Naive thymus-derived CD4-positive, alpha-beta T cell (primary cell): ENCODE measurements around the gene ATG13. TPM values are rescaled to one million over a fixed set of nuclear protein-coding genes. Genes with fewer than 3 reads are reported as not detected.

ENCODE experiments used
- ATAC-seq: fragments of 150-1000 bp; cut with Tn5 transposase; 2 replicates; pipeline ENCODE4 v1.10.0; 2021; ENCODE audit warnings: mild to moderate bottlenecking, moderate library complexity
- CTCF ChIA-PET: fragments of 350-600 bp; sonication (Branson Sonifier 250); formaldehyde crosslinking; loops from one replicate; lab custom pipeline; 2021; ENCODE audit warnings: antibody characterized with exemption; lab: Charles Lee
- POLR2A ChIA-PET: fragments of 350-600 bp; sonication (Branson Sonifier 250); formaldehyde crosslinking; loops from one replicate; lab custom pipeline; 2021; ENCODE audit warnings: antibody characterized with exemption, inconsistent platforms; lab: Charles Lee
- DNase-seq, 9 donors: peaks; one replicate each; pipeline versions ENCODE4 v3.0.0 to v3.0.0-alpha.2; 2020 to 2022; ENCODE audit warnings: mixed read lengths in 1 of 9
- H3K27ac ChIP-seq: one replicate; pipeline ENCODE4 v1.7.0; 2013; ENCODE audit warnings: mild to moderate bottlenecking, low read depth, low read length, moderate library complexity
- H3K27me3 ChIP-seq, 2 donors: one replicate each; pipeline ENCODE4 v1.7.0; 2013; ENCODE audit warnings: low read length in 2 of 2, mild to moderate bottlenecking in 2 of 2, moderate library complexity in 2 of 2; ENCODE audit not compliant: control insufficient read depth in 2 of 2, insufficient read depth in 2 of 2
- H3K36me3 ChIP-seq, 3 experiments: 1 replicate in 2 of 3; 2 replicates in 1 of 3; pipeline ENCODE4 v1.7.0; 2013; ENCODE audit warnings: low read length in 3 of 3, mild to moderate bottlenecking in 3 of 3, moderate library complexity in 1 of 3; ENCODE audit not compliant: insufficient read depth in 3 of 3, control insufficient read depth in 2 of 3
- H3K4me1 ChIP-seq, 2 donors: one replicate each; pipeline ENCODE4 v1.7.0; 2013; ENCODE audit warnings: low read length in 2 of 2, mild to moderate bottlenecking in 2 of 2, moderate library complexity in 1 of 2; ENCODE audit not compliant: control insufficient read depth in 2 of 2, insufficient read depth in 2 of 2
- H3K4me3 ChIP-seq: 2 replicates; pipeline ENCODE4 v1.7.0; 2013; ENCODE audit warnings: mild to moderate bottlenecking, low read length
- H3K9me3 ChIP-seq, 3 experiments: 1 replicate in 2 of 3; 2 replicates in 1 of 3; pipeline ENCODE4 v1.7.0; 2013; ENCODE audit warnings: low read length in 3 of 3; ENCODE audit not compliant: control insufficient read depth in 2 of 3
- H3K27ac Mint-ChIP-seq, 9 donors: one replicate each; pipeline ENCODE4 v1.8.0; 2020 to 2022; ENCODE audit warnings: mixed read lengths in 9 of 9, mild to moderate bottlenecking in 8 of 9, moderate library complexity in 5 of 9, inconsistent platforms in 2 of 9
- H3K27me3 Mint-ChIP-seq, 5 donors: one replicate each; pipeline ENCODE4 v1.8.0; 2021 to 2022; ENCODE audit warnings: mixed read lengths in 5 of 5, mild to moderate bottlenecking in 1 of 5
- H3K36me3 Mint-ChIP-seq, 5 donors: one replicate each; pipeline ENCODE4 v1.8.0; 2020 to 2022; ENCODE audit warnings: mixed read lengths in 5 of 5, mild to moderate bottlenecking in 3 of 5, inconsistent platforms in 1 of 5
- H3K4me1 Mint-ChIP-seq, 7 donors: one replicate each; pipeline ENCODE4 v1.8.0; 2020 to 2022; ENCODE audit warnings: mixed read lengths in 7 of 7, mild to moderate bottlenecking in 3 of 7, inconsistent platforms in 1 of 7
- H3K4me3 Mint-ChIP-seq, 10 donors: one replicate each; pipeline ENCODE4 v1.8.0; 2020 to 2022; ENCODE audit warnings: mild to moderate bottlenecking in 10 of 10, mixed read lengths in 10 of 10, moderate library complexity in 6 of 10, inconsistent platforms in 2 of 10
- H3K9me3 Mint-ChIP-seq, 11 donors: one replicate each; pipeline ENCODE4 v1.8.0; 2020 to 2022; ENCODE audit warnings: mixed read lengths in 11 of 11, mild to moderate bottlenecking in 4 of 11, inconsistent platforms in 1 of 11, moderate library complexity in 1 of 11
- intact Hi-C, 2 donors: fragments of 100-400 bp; cut with micrococcal nuclease; formaldehyde crosslinking; loops; one replicate each; pipeline ENCODE4 v1.15.1; 2023
- polyA plus RNA-seq, 2 donors: library from polyadenylated mRNA; unstranded; fragments of 300-500 nt; fragmentation: Illumina TruSeq; gene quantifications; one replicate each; pipeline ENCODE4 v1.2.3, GENCODE V29; 2021
- total RNA-seq, 6 experiments: library from RNA in 5 of 6; stranded (reverse) in 5 of 6; gene quantifications; 1 replicate in 5 of 6; 2 replicates in 1 of 6; pipeline ENCODE4 v1.2.3 and lab custom pipeline; 2021 to 2026

The ATG13 gene
- total and polyA plus RNA-seq, 7 experiments from 2014 or later, result 70.0 to 114 (median 89.7) TPM

DNA sequence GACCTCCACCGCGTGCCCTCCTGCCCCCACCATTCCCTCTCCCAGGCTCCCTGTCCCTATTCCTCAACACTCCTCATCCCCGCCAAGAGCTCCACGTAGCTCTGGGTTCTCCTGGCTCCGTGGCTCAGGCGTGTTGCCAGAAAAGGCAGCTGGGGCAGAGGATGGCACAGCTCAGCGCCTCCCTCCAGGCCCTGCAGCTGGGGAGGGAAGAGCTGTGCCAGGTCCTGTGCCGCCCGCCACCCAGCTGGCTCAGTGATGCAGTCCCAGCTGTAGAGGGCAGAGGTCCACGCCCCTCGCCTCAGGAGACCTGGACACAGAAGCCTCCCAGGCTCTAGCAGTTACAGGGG is 78.8 kb downstream of the ATG13 start:
- peaks cover 0 to 2% (median 0%) of the 10 kb centered on the region in 11 donors for H3K9me3 Mint-ChIP-seq
- peaks cover 0 to 31% (median 8%) of the 10 kb centered on the region in 5 donors for H3K36me3 Mint-ChIP-seq
- intact Hi-C loops, result loop anchor here in 1 of 2 donors (5.0 kb wide), 1 partner anchor 859 kb away; no protein-coding TSS in a partner anchor
- ATAC-seq (no peak), DNase-seq (no peak)
- Histone ChIP-seq H3K27ac (no peak overlapping the region), H3K9me3 (no peaks in the 10 kb centered on the region), H3K4me3 (no peak overlapping the region), H3K4me1 (peaks cover 20 to 25% of the 10 kb centered on the region in 2 donors), H3K36me3 (peaks cover 22 to 55% (median 25%) of the 10 kb centered on the region in 3 experiments), H3K27me3 (no peaks in the 10 kb centered on the region)
- ChIA-PET CTCF (interaction anchor here (1.1 kb wide), 1 partner anchor 79 kb away, joined by 3 read pairs; the partner anchor contains the start of genes ATG13 and HARBI1), POLR2A (interaction anchor here (1.1 to 12.4 kb wide), 2 partner anchors 21 to 78 kb away, joined by 3 to 135 read pairs; no protein-coding TSS in a partner anchor)
- H3K4me3 Mint-ChIP-seq, result peak overlapping the region in 1 of 10 donors; percentile 37
- peak overlapping the region in 2 of 9 donors; percentile 32 to 55 for H3K27ac Mint-ChIP-seq
- H3K4me1 Mint-ChIP-seq, result peaks cover 30 to 58% (median 35%) of the 10 kb centered on the region in 7 donors
- H3K27me3 Mint-ChIP-seq, result peaks cover 0 to 5% (median 0%) of the 10 kb centered on the region in 5 donors

DNA sequence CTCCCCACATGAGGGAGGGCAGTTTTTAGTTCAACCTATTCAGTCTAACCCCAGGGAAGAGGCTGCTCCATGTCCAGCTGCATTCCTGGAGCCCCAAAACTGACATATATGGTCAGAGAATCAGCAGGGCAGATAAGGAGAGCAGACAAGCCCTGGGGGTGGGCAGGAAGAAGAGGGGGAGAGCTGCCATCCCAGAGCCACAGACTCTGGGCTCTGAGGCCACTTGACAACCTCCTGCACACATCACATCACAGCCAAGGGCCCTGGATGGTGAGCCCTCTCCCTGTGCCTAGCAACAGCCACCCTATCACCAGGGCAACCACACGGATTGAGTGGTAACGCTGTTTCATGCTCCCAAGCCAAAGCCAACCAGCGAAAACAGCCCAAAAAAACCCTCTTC is 80.0 kb downstream of the ATG13 start:
- ChIA-PET POLR2A (interaction anchor here (0.6 to 12.4 kb wide), 6 partner anchors 11 to 1164 kb away, joined by 3 to 135 read pairs (median 3); partner anchors contain the start of gene PEX16), CTCF (interaction anchor here (1.0 to 1.1 kb wide), 2 partner anchors 19 to 80 kb away, joined by 3 read pairs; partner anchors contain the start of genes ATG13 and HARBI1)
- DNase-seq, result no peak
- peak overlapping the region in 7 of 10 donors; percentile 3 to 91 (median 56) for H3K4me3 Mint-ChIP-seq
- Histone ChIP-seq H3K36me3 (peaks cover 15 to 47% (median 28%) of the 10 kb centered on the region in 3 experiments), H3K27ac (no peak overlapping the region), H3K4me3 (no peak overlapping the region), H3K4me1 (peaks cover 27 to 35% of the 10 kb centered on the region in 2 donors), H3K27me3 (no peaks in the 10 kb centered on the region), H3K9me3 (no peaks in the 10 kb centered on the region)
- peak overlapping the region in 5 of 9 donors; percentile 35 to 81 (median 76) for H3K27ac Mint-ChIP-seq
- peaks cover 0 to 28% (median 8%) of the 10 kb centered on the region in 5 donors for H3K36me3 Mint-ChIP-seq
- H3K4me1 Mint-ChIP-seq, result peaks cover 38 to 69% (median 43%) of the 10 kb centered on the region in 7 donors
- ATAC-seq, result no peak
- H3K9me3 Mint-ChIP-seq, result peaks cover 0 to 2% (median 0%) of the 10 kb centered on the region in 11 donors
- H3K27me3 Mint-ChIP-seq, result peaks cover 0 to 5% (median 0%) of the 10 kb centered on the region in 5 donors
- intact Hi-C loops, result loop anchor here in 1 of 2 donors (5.0 kb wide), 1 partner anchor 860 kb away; no protein-coding TSS in a partner anchor

DNA sequence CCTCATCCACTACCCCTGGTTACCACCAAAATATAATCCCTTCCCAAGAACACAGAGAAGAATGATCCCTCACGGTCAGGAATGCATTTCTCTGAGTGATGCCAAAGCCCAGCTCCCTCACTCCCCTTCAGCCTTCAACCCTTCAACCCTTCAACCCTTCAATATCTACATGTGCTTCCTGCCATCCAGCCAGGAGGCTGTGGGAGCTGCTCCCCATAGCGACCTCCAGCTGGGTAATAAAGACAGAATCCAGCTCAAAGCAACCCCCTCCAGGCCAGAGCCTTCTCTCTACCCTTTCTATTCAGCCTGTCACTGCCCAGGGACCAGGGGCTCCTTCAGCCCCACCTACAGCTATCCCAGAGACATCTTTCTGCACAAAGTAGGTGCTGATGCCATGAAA is 80.4 kb downstream of the ATG13 start:
- intact Hi-C loops, result loop anchor here in 1 of 2 donors (5.0 kb wide), 1 partner anchor 860 kb away; no protein-coding TSS in a partner anchor
- peaks cover 15 to 48% (median 32%) of the 10 kb centered on the region in 3 experiments for H3K36me3 ChIP-seq

DNA sequence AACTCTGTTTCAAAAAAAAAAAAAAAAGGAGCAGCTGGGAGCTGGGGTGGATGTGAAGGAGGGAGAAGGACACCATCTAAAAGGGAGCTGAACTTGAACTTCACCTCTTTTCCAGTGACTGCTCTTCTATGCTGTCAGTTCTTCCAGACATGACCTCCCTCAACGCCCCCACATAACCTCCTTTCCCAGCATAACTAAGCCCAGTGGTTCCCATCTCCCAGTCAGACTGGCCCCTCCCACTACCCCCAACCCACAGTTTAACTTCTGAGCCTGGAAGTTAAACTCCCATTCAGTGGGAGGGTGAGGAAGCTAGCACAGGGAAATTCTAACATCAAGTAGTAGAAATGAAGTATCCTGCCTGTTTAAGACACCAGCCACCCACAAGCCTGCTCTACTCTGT is 81.2 kb downstream of the ATG13 start:
- DNase-seq (no peak), ATAC-seq (no peak)
- peaks cover 33 to 38% of the 10 kb centered on the region in 2 donors for H3K4me1 ChIP-seq
- Mint-ChIP-seq H3K4me1 (peaks cover 48 to 82% (median 56%) of the 10 kb centered on the region in 7 donors), H3K9me3 (peaks cover 0 to 2% (median 0%) of the 10 kb centered on the region in 11 donors), H3K27me3 (peaks cover 0 to 5% (median 0%) of the 10 kb centered on the region in 5 donors), H3K4me3 (peak overlapping the region; percentile 91 to 100 (median 99)), H3K36me3 (peaks cover 4 to 40% (median 12%) of the 10 kb centered on the region in 5 donors), H3K27ac (peak overlapping the region; percentile 10 to 85 (median 60))
- no peak overlapping the region for H3K4me3 ChIP-seq
- POLR2A ChIA-PET, result interaction anchor here (0.6 to 12.4 kb wide), 4 partner anchors 15 to 113 kb away, joined by 3 to 135 read pairs (median 3); no protein-coding TSS in a partner anchor
- no peaks in the 10 kb centered on the region for H3K27me3 ChIP-seq
- no peaks in the 10 kb centered on the region for H3K9me3 ChIP-seq
- CTCF ChIA-PET, result interaction anchor here (0.7 to 4.3 kb wide), 3 partner anchors 15 to 28 kb away, joined by 3 to 20 read pairs (median 4); no protein-coding TSS in a partner anchor
- H3K27ac ChIP-seq, result peak overlapping the region; percentile 34
- peaks cover 15 to 50% (median 35%) of the 10 kb centered on the region in 3 experiments for H3K36me3 ChIP-seq
- intact Hi-C loops, result loop anchor here in 1 of 2 donors (5.0 kb wide), 1 partner anchor 861 kb away; no protein-coding TSS in a partner anchor

More for the DNA sequence above, 80.4 kb downstream of the ATG13 start:
- DNase-seq (no peak), ATAC-seq (no peak)
- ChIA-PET CTCF (interaction anchor here (1.0 kb wide), 1 partner anchor 19 kb away, joined by 3 read pairs; no protein-coding TSS in a partner anchor), POLR2A (interaction anchor here (0.6 to 12.4 kb wide), 5 partner anchors 13 to 780 kb away, joined by 3 to 135 read pairs (median 3); partner anchors contain the start of gene PEX16)
- H3K4me1 ChIP-seq, result peaks cover 31 to 38% of the 10 kb centered on the region in 2 donors
- no peak overlapping the region for H3K4me3 ChIP-seq
- no peaks in the 10 kb centered on the region for H3K9me3 ChIP-seq
- H3K27ac ChIP-seq, result no peak overlapping the region
- peaks cover 0 to 32% (median 8%) of the 10 kb centered on the region in 5 donors for H3K36me3 Mint-ChIP-seq
- peak overlapping the region in 8 of 9 donors; percentile 35 to 81 (median 71) for H3K27ac Mint-ChIP-seq
- H3K4me3 Mint-ChIP-seq, result peak overlapping the region in 8 of 10 donors; percentile 3 to 100 (median 62)
- H3K9me3 Mint-ChIP-seq, result peaks cover 0 to 2% (median 0%) of the 10 kb centered on the region in 11 donors
- H3K27me3 ChIP-seq, result no peaks in the 10 kb centered on the region
- peaks cover 42 to 73% (median 47%) of the 10 kb centered on the region in 7 donors for H3K4me1 Mint-ChIP-seq
- H3K27me3 Mint-ChIP-seq, result peaks cover 0 to 5% (median 0%) of the 10 kb centered on the region in 5 donors

DNA sequence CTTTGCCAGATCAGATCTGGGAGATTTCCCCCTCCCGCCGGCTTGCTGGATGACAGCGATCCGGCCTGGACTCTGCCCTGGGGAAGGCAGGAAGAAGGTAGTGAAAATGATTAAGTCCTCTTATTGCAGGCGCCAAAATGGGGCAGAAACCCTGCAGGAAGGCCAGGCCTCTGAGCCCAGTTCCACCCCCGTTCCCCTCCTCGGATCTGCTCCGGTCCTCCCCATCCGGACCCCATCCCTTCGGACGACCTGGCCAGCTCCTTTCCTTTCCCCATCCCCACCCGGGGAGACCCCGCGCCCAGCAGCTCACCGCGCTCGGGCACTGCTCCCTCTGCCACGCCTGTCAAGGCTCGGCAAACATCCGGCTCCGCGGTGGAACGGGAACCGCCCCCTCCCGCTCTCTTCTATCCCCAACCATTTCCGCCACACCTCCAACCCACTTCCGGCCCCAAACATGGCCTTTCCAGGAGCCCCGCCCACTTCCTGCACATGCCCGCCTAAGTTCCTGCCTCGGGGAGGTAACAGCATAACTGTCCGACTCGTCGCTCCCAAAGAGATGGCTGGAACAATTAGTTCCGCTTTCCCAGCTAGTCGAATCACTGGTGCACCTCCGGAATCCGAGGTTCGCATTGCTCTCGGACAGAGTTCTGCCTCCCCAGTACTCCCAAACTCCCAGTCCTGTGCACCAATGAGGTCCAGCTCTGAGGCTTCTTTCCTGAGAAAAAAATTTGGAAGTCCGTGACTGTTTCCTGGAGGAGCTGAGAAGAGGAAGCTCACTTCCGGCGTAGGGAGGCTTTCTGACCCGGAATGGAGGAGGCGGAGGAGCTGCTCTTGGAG is 83.1 kb downstream of the ATG13 start, which contains the start of the genes ARHGAP1 and ZNF408:
Gene ARHGAP1, minus strand, starts transcription at position 379 of the 837 bp plus-strand sequence. CDS start 4,512 bp downstream, outside the sequence.
Gene ZNF408, plus strand, starts transcription at position 791 of the 837 bp plus-strand sequence. Its CDS starts 17 bp downstream, at position 808.
- ATAC-seq (peak; percentile 99), DNase-seq (peak; percentile 94 to 99 (median 99))
- Histone ChIP-seq H3K4me3 (peak within 1 kb of the TSS; percentile 95), H3K4me1 (peaks cover 33 to 38% of the 10 kb centered on the region in 2 donors), H3K36me3 (peaks cover 8 to 48% (median 20%) of the 10 kb centered on the region in 3 experiments), H3K27me3 (no peaks in the 10 kb centered on the region), H3K27ac (peak within 1 kb of the TSS; percentile 75), H3K9me3 (no peaks in the 10 kb centered on the region)
- peaks cover 40 to 71% (median 54%) of the 10 kb centered on the region in 7 donors for H3K4me1 Mint-ChIP-seq
- H3K4me3 Mint-ChIP-seq, result peak within 1 kb of the TSS; percentile 91 to 100 (median 99)
- intact Hi-C loops, result loop anchor here (1.0 to 10.0 kb wide), 24 partner anchors 25 to 1346 kb away; partner anchors contain the start of genes AMBRA1 (in 2 of the 2), ARFGAP2 (in 2 of the 2), ATG13 (in 2 of the 2) and CSTPP1 (in 2 of the 2)
- CTCF ChIA-PET, result interaction anchor here (2.2 to 4.3 kb wide), 2 partner anchors 26 to 30 kb away, joined by 10 to 20 read pairs; no protein-coding TSS in a partner anchor
- H3K27ac Mint-ChIP-seq, result peak within 1 kb of the TSS; percentile 82 to 98 (median 96)
- H3K27me3 Mint-ChIP-seq, result peaks cover 0 to 5% (median 0%) of the 10 kb centered on the region in 5 donors
- H3K9me3 Mint-ChIP-seq, result peaks cover 0 to 2% (median 0%) of the 10 kb centered on the region in 11 donors
- POLR2A ChIA-PET, result interaction anchor here (0.5 to 12.4 kb wide), 11 partner anchors 17 to 853 kb away, joined by 3 to 135 read pairs (median 4); partner anchors contain the start of genes ACP2, AMBRA1, ATG13 and CRY2
- H3K36me3 Mint-ChIP-seq, result peaks cover 5 to 34% (median 19%) of the 10 kb centered on the region in 5 donors
